IPS-15b (cell line): ENCODE data around the gene LRRTM4.
"Not testable (repeated sequence)": the region's sequence is repeated elsewhere in the genome, so short reads cannot be mapped to it uniquely, and the experiment has no call there.

ENCODE experiments used
- H3K27me3 ChIP-seq: one replicate; pipeline ENCODE4 v1.6.1; 2013; ENCODE audit warnings: low read length; ENCODE audit not compliant: control insufficient read depth, insufficient read depth
- H3K36me3 ChIP-seq: one replicate; pipeline ENCODE4 v1.6.1; 2013; ENCODE audit warnings: low read length; ENCODE audit not compliant: control insufficient read depth, insufficient read depth
- H3K4me1 ChIP-seq: one replicate; pipeline ENCODE4 v1.6.1; 2013; ENCODE audit warnings: mild to moderate bottlenecking, low read length; ENCODE audit not compliant: control insufficient read depth, insufficient read depth
- H3K4me3 ChIP-seq: one replicate; pipeline ENCODE4 v1.5.1; 2013; ENCODE audit warnings: low read depth, low read length
- H3K9ac ChIP-seq: one replicate; pipeline ENCODE4 v1.6.1; 2013; ENCODE audit warnings: low read depth, mild to moderate bottlenecking, low read length
- H3K9me3 ChIP-seq: one replicate; pipeline ENCODE4 v1.6.1; 2013; ENCODE audit warnings: mild to moderate bottlenecking, low read length; ENCODE audit not compliant: control insufficient read depth, insufficient read depth

Gene LRRTM4

DNA sequence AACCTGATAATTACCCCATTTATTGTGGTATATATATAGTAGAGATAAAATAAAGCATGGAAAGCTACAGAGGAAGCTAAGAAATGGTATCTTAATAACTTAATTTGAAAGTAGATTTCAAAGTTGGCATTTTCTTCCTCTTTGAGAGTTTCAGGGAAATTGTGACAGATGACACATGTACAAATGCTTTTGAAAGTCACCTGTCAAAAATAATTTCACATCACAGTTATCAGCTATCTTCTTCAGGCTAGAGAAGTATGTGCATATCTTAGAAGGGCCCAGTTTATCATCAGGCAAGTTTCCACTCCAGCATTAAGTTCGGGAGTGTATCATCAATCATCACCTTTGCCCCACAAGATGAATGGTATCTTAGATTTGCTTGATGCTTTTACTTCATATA lies 457.9 kb downstream of the LRRTM4 start:
- H3K27me3 ChIP-seq = no peaks in the 10 kb centered on the region
- no peaks in the 10 kb centered on the region for H3K36me3 ChIP-seq
- no peaks in the 10 kb centered on the region for H3K9me3 ChIP-seq
- no peaks in the 10 kb centered on the region for H3K4me1 ChIP-seq
- H3K4me3 ChIP-seq = no peak overlapping the region
- H3K9ac ChIP-seq = no peak overlapping the region

DNA sequence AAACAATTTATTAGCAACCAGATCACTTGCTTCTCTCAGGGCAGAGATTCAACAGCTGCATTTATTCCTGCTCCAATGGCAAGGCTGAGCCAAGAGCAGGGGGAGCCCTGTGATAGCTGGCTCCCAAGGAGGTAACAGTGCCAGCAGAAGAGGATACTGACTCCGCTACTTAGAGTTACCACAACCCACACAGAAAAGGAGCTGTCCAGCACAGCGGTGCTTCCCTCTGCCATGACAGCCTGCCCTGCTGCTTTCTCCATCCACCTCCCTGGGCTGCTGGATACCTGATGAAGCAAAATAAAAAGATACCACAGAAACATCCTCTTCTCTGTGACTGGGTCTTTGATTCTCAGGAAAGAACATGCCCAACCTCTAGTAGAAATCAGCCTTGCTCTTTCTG lies 467.2 kb downstream of the LRRTM4 start:
- H3K9me3 ChIP-seq = no peaks in the 10 kb centered on the region
- H3K4me1 ChIP-seq = peaks cover 2% of the 10 kb centered on the region
- H3K4me3 ChIP-seq = no peak overlapping the region
- H3K9ac ChIP-seq = no peak overlapping the region
- no peaks in the 10 kb centered on the region for H3K36me3 ChIP-seq
- no peaks in the 10 kb centered on the region for H3K27me3 ChIP-seq

DNA sequence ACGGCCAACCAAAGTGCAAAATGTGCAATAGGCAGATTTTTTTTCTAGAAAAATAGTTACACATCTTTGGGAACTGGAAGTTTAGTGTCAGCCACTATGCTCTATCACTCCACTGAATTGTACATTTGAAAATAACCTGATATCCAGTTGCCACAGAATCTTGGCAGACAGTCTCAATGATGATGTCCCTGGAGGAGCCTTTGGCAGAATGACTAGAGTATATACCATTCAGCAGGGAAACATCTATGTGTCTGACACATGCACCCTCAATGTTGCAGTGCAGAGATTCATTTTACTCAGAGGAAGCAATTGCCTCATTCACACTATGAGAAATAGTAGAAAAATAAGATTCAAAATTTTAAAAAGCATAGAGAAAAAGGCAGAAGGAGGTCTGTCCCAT lies 475.8 kb downstream of the LRRTM4 start:
- no peaks in the 10 kb centered on the region for H3K4me1 ChIP-seq
- H3K9ac ChIP-seq = no peak overlapping the region
- no peaks in the 10 kb centered on the region for H3K36me3 ChIP-seq
- H3K27me3 ChIP-seq = no peaks in the 10 kb centered on the region
- H3K4me3 ChIP-seq = no peak overlapping the region
- H3K9me3 ChIP-seq = no peaks in the 10 kb centered on the region

DNA sequence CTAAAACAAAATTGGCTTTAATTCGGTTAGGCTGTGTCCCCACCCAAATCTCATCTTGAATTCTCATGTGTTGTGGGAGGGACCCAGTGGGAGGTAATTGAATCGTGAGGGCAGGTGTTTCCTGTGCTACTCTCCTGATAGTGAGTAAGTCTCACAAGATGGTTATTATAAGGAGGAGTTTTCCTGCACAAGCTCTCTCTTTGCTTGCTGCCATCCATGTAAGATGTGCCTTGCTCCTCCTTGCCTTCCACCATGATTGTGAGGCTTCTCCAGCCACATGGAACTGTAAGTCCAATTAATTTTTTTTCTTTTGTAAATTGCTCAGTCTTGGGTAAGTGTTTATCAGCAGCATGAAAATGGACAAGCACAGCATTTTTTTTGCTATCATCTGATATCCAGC lies 476.7 kb downstream of the LRRTM4 start:
- H3K9me3 ChIP-seq, H3K27me3 ChIP-seq, H3K4me1 ChIP-seq, H3K36me3 ChIP-seq, H3K9ac ChIP-seq, H3K4me3 ChIP-seq: not testable (repeated sequence)

DNA sequence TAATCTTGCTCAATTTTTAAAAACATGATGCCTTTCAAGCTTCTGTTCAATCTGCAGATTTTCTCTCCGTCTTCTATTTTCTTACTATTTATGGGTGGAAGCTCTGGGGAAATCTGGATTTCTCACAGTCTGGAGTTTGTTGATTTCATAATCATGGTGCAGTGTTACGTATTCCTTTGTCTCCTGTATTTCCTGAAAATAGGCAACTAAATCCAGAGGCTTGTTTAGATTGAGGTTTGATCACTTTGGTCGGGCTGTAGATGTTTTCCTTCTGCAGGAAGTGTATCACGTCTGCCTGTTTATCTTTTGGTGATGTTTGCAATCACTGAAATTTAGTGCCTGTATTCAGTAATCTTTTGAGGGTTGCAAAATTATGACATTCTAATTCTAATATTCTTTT lies 487.7 kb downstream of the LRRTM4 start:
- Histone ChIP-seq H3K27me3 (no peaks in the 10 kb centered on the region), H3K36me3 (no peaks in the 10 kb centered on the region), H3K9me3 (no peaks in the 10 kb centered on the region), H3K9ac (no peak overlapping the region), H3K4me3 (no peak overlapping the region), H3K4me1 (peaks cover 2% of the 10 kb centered on the region)

DNA sequence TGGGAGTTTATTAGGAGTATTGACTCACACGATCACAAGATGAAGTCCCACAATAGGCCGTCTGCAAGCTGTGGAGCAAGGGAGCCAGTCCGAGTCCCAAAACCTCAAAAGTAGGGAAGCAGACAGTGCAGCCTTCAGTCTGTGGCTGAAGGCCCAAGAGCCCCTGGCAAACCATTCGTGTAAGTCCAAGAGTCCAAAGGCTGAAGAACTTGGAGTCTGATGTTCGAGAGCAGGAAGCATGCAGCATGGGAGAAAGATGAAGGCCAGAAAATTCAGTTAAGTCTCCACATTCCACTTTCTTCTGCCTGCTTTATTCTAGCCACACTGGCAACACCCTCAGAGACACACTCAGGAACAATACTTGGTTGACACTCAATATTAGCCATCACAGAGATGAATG lies 492.9 kb downstream of the LRRTM4 start:
- H3K36me3 ChIP-seq, H3K27me3 ChIP-seq, H3K4me1 ChIP-seq, H3K9ac ChIP-seq, H3K9me3 ChIP-seq, H3K4me3 ChIP-seq: not testable (repeated sequence)

DNA sequence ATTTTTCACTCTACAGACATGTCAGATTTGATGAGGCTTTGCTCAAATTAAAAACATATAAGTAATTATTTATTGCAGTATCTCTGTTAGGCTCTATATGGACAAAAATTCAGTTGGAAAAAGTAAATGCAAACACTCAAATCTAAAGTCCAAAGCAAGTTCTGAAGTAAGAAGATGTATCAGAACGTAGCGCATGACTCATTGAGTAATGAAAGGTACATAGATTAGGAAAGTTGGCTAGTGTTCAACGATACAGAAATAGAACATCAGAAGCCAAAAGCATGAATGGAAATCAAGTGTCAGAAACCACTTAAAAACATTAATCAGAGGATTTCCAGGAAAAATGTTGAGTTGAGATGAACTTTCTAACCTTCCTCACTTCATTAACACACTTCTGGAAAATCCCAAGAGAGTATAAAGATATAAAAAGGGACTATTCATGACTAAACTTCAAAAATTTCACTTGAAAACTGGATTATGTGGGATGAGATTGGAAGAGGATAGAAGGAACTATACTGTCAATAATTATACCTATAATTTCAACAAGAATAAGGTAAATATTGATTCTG lies 494.1 kb downstream of the LRRTM4 start:
- Histone ChIP-seq H3K9me3 (no peaks in the 10 kb centered on the region), H3K36me3 (no peaks in the 10 kb centered on the region), H3K27me3 (no peaks in the 10 kb centered on the region), H3K4me1 (no peaks in the 10 kb centered on the region), H3K9ac (no peak overlapping the region), H3K4me3 (no peak overlapping the region)

DNA sequence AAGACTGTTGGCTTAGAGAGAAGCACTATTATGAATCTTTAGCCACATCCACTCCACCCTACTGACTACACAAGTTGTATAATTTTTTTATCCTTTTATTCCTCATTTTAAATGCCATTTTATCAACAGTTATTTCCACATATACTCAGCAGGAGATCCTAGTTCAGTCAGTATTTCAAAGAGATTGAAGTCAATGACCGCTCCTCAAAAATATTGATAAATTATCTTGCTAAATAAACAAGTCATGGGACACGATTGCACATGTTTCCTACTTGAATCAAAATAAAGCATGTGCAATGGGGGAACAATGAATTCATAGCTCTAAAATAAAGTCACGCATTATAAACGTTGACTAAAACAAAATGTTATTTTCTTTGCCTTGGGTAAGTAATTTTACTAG lies 496.5 kb downstream of the LRRTM4 start:
- Histone ChIP-seq H3K4me3 (no peak overlapping the region), H3K9ac (no peak overlapping the region), H3K36me3 (no peaks in the 10 kb centered on the region), H3K9me3 (peaks cover 6% of the 10 kb centered on the region), H3K27me3 (no peaks in the 10 kb centered on the region), H3K4me1 (no peaks in the 10 kb centered on the region)

DNA sequence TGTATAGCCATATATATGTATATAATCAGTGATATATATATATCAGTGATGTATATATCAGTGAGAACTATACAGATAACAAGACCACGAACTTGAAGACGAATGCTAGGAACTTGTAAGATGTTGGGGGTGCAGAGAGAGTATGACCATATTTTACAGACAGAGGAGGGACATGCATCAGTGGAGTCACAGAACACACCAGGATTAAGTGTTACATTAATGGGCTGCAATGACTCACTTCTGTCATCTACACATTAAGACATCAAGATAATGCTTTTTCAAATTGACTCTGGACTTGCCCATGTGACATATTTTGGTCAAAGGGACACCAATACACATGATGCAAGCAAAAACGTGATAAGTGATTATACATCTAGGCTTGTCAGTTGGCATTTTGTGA lies 501.0 kb downstream of the LRRTM4 start:
- H3K4me1 ChIP-seq = peaks cover 2% of the 10 kb centered on the region
- peaks cover 6% of the 10 kb centered on the region for H3K9me3 ChIP-seq
- H3K4me3 ChIP-seq = no peak overlapping the region
- no peaks in the 10 kb centered on the region for H3K27me3 ChIP-seq
- no peak overlapping the region for H3K9ac ChIP-seq
- H3K36me3 ChIP-seq = no peaks in the 10 kb centered on the region

DNA sequence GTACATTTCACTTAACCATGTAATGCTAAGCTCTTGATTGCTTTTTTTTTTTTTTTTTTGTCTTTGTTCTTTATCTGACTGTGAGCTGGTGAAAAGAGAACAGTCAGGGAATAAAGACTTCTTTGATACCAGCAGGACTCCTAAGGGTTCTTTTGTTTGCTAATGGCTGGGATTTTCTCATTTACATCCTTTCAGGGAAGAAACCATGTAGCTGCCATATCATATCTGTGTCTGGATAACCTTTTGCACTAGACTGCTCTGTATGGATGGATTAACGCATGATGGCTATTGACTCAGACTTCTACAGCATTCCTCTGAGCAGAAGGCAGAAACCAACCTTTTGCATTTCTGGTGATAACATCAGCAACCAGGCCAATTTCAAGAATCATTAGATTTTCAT lies 504.0 kb downstream of the LRRTM4 start:
- no peak overlapping the region for H3K4me3 ChIP-seq

DNA sequence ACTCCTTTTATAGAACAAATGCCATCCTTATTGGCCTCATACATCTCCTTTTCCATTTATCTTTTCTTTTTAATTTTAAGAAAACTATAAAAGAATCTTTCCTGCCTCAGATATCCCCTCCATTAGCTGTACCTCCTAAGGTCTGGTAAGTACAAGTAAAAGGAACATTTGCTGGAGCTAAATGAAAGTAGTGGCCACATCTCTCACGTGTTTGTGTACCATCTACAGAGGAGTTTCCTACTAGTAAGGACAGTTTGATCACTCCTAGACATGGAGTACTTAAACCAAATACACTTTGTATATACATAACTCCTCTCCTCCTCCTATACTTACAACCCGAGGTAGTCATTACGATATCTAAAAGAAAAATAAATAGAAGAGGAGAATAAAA lies 504.8 kb downstream of the LRRTM4 start:
- no peaks in the 10 kb centered on the region for H3K36me3 ChIP-seq
- H3K9ac ChIP-seq = no peak overlapping the region
- no peaks in the 10 kb centered on the region for H3K27me3 ChIP-seq
- H3K9me3 ChIP-seq = peaks cover 1% of the 10 kb centered on the region
- no peak overlapping the region for H3K4me3 ChIP-seq
- peaks cover 2% of the 10 kb centered on the region for H3K4me1 ChIP-seq

More for the DNA sequence above, 504.0 kb downstream of the LRRTM4 start:
- Histone ChIP-seq H3K9me3 (peaks cover 6% of the 10 kb centered on the region), H3K9ac (no peak overlapping the region), H3K4me1 (peaks cover 2% of the 10 kb centered on the region), H3K36me3 (no peaks in the 10 kb centered on the region), H3K27me3 (no peaks in the 10 kb centered on the region)

DNA sequence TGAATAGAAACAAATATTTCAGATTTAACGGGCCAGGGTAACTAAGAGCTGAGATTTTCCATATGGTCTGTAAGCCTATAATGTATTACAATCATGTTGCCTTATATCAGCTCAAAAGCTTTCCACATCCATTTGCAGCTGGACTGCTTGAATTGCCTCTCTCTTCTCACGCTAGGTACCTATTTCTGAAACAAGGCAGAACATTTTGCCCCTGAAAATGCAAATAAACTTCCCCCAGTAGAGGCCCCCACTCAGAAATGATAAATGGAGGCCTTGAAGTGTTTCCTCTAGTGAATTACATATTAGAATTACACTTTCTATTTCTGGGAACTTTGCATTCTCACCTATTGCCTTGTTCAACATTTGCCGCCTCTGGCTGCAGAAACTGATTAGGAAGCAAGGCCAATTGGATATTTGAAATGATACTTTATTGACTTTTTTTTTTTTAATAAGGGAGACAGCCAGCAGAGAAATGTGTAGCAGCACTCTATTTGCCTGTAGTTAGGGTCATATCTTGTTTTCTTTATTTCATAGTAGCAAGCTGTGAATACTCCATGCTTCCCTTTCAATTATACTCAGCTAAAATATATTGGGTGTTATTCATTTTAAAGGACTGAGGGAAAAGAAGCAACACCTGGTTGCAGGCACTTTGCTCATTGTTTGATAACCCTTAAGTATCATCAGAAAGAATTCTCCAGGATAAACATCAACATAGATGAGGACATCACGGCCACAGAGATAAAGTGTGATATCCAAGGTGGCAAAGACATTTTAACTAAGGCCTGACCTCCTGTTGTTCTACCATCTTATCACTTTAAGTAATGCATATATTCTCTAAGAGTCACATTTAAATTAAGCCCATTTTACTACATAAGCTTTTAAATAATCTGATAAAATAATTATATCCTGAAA lies 505.5 kb downstream of the LRRTM4 start:
- Histone ChIP-seq H3K36me3 (no peaks in the 10 kb centered on the region), H3K9ac (no peak overlapping the region), H3K4me1 (peaks cover 2% of the 10 kb centered on the region), H3K27me3 (no peaks in the 10 kb centered on the region), H3K4me3 (no peak overlapping the region), H3K9me3 (no peaks in the 10 kb centered on the region)
